HG03520 (cell line): Measurements from ENCODE around the gene ATF7IP2.
"Not testable (repeated sequence)": the region's sequence is repeated elsewhere in the genome, so short reads cannot be mapped to it uniquely, and the experiment has no call there.

Experiments used
- ATAC-seq: cut with Tn5 transposase; IDR thresholded peaks from one replicate; pipeline ENCODE4 v1.9.1; 2021; ENCODE audit warnings: mild to moderate bottlenecking, moderate library complexity; ENCODE audit not compliant: unreplicated experiment

ATF7IP2 gene

DNA sequence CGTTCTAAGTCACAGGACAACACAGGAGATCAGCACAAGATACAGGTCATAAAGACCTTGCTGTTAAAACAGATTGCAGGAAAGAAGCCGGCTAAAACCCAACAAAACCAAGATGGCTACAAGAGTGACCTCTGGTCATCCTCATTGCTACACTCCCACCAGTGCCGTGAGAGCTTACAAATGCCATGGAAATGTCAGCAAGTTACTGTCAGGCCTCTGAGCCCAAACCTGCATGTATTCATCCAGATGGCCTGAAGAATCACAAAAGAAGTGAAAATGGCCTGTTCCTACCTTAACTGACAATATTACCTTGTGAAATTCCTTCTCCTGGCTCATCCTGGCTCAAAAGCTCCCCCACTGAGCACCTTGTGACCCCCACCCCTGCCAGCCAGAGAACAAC is 119.4 kb downstream of the ATF7IP2 start:
- not testable (repeated sequence) for ATAC-seq

GRCh38 chr16:10509534-10510025 is 123.7 kb downstream of the ATF7IP2 start:
- ATAC-seq = peak; percentile 86

DNA sequence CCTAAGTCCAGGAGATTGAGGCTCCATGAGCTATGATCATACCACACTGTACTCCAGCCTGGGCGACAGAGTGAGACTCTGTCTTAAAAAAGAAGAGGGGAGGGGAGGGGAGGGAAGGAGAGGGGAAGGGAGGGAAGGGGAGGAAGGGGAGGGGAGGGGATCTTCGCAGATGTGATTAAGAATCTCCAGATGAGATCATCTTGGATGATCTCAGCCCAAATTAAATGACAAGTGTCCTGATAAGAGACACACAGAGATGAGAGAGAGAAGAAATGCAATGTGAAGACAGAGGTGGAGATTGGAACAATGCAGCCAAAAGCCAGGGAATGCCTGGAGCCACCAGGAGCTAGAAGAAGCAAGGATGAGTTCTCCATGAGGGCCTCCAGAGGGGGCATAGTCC is 124.4 kb downstream of the ATF7IP2 start:
- ATAC-seq = no peak

DNA sequence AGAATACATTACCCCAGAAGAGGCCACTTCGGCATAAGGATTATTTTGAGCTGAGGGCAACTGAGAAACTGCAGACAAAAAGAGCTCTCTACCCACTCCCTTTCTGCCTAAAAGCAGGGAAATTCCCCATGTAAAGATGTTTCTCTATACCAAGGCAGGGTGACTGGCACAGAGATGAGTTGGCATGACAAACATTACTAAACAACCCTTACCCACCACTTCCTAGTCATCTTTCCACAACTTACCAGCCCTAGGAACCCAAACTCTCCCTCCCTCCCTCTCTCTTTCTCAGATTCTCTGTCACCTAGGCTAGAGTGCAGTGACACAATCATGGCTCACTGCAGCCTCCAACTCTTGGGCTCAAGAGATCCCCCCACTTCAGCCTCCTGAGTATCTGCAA is 126.0 kb downstream of the ATF7IP2 start:
- no peak for ATAC-seq

DNA sequence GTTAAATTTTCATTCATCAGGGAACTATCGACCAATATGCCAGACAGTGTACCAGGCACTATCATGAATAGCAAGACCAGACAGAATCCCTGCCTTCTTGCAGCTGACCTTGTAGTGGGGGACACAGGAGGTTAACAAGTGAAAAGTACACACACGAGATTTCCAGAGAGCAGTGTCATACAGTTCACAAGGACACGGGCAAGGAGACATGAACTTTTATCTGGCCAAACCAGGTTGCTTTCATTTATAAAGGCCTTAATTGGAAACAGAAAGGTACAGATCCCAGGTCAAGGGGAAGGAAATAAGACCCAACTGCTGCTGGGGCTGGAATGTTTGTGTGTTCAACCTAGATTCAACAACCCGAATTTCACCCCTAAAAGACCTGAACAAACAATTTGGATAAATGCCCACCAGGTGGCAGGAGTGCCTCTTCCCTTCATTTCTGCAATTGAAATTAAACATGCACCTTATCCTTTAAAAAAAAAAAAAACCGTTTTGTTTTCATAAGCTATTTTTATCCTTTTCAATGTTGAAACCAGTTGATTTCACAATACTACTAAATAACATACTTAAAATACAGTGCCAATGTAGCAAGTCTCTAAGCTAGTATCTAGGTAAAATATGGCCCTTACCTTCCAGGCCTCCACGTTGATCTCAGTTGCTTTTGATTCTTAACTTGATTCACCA is 128.7 kb downstream of the ATF7IP2 start:
- no peak for ATAC-seq

DNA sequence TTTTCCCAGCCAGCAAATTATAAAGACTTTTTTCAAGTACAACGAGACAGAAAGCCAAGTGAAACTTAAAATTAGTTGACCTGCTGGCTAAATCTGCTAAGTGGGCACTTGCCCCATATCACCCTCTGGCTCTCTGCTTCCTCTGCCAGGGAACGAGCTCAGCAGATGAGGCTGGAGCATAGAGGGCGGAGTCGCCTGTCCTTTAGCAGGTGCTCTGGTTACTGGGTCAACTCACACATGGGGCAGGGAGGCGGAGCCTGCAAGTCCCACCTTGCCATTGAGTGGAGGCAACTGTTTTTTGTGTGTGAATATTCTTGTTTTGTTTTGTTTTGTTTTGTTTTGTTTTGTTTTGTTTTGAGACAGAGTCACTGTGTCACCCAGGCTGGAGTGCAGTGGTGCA is 132.0 kb downstream of the ATF7IP2 start:
- ATAC-seq = no peak

DNA sequence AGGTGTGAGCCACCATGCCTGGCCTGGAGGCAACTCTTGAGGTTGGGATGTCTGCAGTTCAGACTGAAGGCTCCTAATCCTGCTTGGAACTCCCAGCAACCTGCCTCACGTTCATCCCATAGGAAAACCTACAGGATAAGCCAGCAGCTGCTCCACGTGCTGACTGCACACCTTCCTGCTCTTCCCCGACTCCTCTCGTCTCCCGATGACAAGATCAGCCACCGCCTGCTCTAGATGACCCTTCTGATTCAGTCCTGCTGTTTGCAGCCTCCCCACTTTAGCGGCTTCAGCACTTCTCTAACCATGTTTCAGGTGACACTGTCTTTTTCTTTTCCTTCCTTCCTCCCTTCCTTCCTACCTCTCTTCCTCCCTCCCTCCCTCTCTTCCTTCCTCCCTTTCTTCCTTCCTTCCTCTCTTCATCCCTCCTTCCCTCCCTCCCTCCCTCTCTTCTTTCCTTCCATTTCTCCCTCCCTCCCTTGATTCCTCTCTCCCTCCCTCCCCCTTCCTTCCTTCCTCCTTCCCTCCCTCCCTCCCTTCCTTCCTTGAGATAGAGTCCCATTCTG is 132.7 kb downstream of the ATF7IP2 start:
- ATAC-seq = no peak

GRCh38 chr16:10519297-10519696 is 133.4 kb downstream of the ATF7IP2 start:
- ATAC-seq = no peak

- no peak for ATAC-seq
These were observed 134.3 kb downstream of the ATF7IP2 start for GRCh38 chr16:10519929-10520868.

DNA sequence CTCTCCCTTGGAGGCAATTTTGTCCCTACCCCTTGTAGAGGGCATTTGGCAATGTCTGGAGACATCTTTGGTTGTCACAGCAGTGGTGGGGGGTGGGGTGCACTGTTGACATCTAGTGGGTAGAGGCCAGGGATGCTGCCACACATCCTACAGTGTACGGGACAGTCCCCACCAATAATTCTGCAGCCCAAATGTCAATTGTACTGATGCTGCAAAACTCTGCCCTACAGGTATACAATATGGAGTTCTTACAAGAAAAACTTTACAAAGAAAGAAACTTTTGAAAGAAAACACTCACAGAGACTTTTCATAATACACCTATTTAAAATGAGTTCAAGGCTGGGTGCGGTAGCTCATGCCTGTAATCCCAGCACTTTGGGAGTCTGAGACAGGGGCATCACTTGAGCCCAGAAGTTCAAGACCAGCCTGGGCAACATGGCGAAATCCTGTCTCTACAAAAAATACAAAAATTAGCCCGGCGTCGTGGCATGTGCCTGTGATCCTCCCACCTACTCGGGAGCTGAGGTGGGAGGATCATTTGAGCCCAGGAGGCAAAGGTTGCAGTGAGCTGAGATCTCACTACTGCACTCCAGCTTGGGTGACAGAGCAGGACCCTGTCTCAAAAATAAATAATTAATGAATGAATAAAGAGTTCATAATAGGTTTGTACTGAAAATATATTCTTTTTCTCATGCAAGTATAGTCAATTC is 135.2 kb downstream of the ATF7IP2 start:
- ATAC-seq = no peak

- no peak for ATAC-seq
These were observed 135.9 kb downstream of the ATF7IP2 start for GRCh38 chr16:10521681-10522274.

DNA sequence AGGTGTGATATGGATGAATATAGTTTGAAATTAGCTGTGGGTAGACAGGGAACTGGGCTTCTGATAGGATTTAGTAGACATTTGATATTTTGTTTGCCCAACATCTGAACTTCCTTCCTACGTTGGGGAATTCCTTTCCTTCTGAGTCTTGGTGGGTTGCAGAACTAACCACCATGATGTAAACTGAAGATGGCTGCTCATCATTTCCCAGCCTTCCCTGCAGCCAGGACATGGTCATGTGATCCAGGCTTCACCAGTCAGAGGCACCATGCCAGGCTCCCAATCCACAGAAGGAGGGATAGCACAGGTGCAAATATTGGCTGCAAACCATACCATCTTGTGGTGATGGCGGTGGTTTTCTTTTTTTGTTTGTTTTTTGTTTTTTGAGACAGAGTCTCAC is 137.1 kb downstream of the ATF7IP2 start:
- no peak for ATAC-seq

DNA sequence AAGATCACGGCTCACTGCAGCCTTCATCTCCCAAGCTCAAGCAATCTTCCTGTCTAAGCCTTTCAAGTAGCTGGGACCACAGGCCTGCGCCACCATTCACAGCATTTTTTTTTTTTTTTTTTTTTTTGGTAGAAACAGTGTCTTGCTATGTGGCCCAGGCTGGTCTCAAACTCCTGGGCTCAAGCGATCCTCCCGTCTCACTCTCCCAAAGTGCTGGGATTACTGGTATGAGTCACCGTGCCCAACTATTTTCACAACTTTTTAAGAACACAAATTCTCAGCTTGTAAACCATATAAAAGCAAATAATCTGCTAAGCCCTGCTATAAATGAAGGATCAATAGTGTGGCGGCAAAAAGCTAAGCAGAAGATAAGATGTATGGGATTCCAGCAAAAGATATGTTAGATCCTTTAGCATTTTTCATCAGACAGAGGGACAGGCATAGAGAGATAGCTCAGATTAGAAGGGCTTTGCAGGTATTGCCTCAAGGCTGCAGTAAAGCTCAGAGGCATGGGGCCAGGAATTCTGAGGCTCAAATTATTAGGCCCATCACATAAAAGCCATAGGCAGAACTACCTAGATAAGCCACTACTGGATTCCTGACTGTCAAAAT is 139.5 kb downstream of the ATF7IP2 start:
- no peak for ATAC-seq

GRCh38 chr16:10526962-10527361 is 141.1 kb downstream of the ATF7IP2 start:
- ATAC-seq = no peak

DNA sequence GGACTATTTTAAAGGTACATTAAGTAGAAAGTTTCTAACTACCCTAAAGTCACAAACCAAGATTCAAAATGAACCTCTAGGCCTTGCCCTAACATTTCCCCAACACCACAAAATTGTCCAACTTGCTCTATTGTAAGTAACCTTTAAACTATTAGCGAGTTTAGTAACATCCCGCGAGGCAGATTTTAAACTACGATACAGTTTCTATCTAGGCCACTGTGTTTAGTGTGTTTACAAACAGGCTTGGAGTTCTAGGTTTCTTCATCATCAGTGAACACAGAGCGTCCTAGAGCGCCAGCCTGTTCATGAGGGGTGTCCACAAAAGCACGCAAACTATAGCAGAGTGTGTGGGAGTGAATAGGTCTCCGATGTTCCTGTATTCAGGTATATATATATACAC is 142.8 kb downstream of the ATF7IP2 start:
- no peak for ATAC-seq

GRCh38 chr16:10529895-10530669 is 144.2 kb downstream of the ATF7IP2 start:
- no peak for ATAC-seq

DNA sequence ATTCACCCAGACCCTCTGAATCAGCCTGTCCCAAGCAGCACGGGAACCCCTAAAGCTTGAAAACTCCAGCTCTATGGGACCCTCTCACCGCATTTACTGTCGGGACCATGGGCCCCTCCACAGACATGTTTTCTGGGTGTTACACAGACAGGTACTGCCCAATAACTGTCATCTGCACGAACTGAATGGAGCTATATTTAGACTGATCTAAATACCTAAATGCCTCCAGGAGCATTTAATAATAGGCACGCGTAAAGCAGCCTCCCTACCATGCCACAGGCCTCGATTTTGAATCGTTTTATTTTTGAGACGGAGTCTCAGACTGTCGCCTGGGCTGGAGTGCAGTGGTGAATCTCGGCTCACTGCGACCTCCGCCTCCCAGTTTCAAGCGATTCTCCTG is 144.8 kb downstream of the ATF7IP2 start:
- ATAC-seq = no peak

- ATAC-seq = no peak
These were observed 145.7 kb downstream of the ATF7IP2 start for GRCh38 chr16:10531582-10531981.
